Suprapubic skin (tissue), 4 donors: Measurements from ENCODE around the gene UNC13D. TPM values are rescaled to one million over a fixed set of nuclear protein-coding genes. Genes with fewer than 3 reads are reported as not detected.

ENCODE experiments used
- DNase-seq, 2 donors: peaks; one replicate each; pipeline ENCODE4 v3.0.0-alpha.2; 2019; ENCODE audit warnings: low spot score in 2 of 2
- H3K27ac ChIP-seq: fragments of 200-600 bp; sonication (generic); one replicate; pipeline ENCODE4 v1.5.1; 2019
- H3K27me3 ChIP-seq: fragments of 200-600 bp; sonication (generic); one replicate; pipeline ENCODE4 v1.5.1; 2019
- H3K36me3 ChIP-seq: fragments of 200-600 bp; sonication (generic); one replicate; pipeline ENCODE4 v1.5.1; 2019
- H3K4me1 ChIP-seq: fragments of 200-600 bp; sonication (generic); one replicate; pipeline ENCODE4 v1.5.1; 2019
- H3K4me3 ChIP-seq: fragments of 200-600 bp; sonication (generic); one replicate; pipeline ENCODE4 v1.5.1; 2019; ENCODE audit warnings: mild to moderate bottlenecking
- H3K9me3 ChIP-seq: fragments of 200-600 bp; sonication (generic); one replicate; pipeline ENCODE4 v1.5.1; 2019
- CTCF ChIP-seq, 2 donors: fragments of 200-600 bp in 1 of 2; fragments of 450-650 bp in 1 of 2; sonication (generic) in 1 of 2; IDR thresholded peaks; one replicate each; pipeline ENCODE4 v1.5.1; 2016 to 2019; ENCODE audit warnings: antibody characterized with exemption in 2 of 2, mild to moderate bottlenecking in 1 of 2, moderate library complexity in 1 of 2
- EP300 ChIP-seq: sonication (generic); formaldehyde crosslinking; IDR thresholded peaks from one replicate; pipeline ENCODE4 v1.6.1; 2017; ENCODE audit warnings: antibody characterized with exemption
- POLR2A ChIP-seq, 2 donors: fragments of 450-650 bp; IDR thresholded peaks; one replicate each; pipeline ENCODE4 v1.6.1; 2017; ENCODE audit warnings: antibody characterized with exemption in 2 of 2, mild to moderate bottlenecking in 2 of 2, moderate library complexity in 2 of 2
- POLR2AphosphoS5 ChIP-seq, 3 donors: sonication (generic); formaldehyde crosslinking; IDR thresholded peaks; one replicate each; pipeline ENCODE4 v1.6.1; 2017; ENCODE audit warnings: antibody characterized with exemption in 3 of 3
- WGBS: methylation state at CpG from one replicate; pipeline ENCODE4 v1.1.5; 2018; 5-methylcytosine and 5-hydroxymethylcytosine counted together
- total RNA-seq, 4 donors: library from RNA; depleted of rRNA; stranded (reverse); fragments of >200 nt; gene quantifications; one replicate each; pipeline ENCODE4 v1.1.0, GENCODE V29; 2016

UNC13D gene
- total RNA-seq, 4 donors from 2014 or later, result 5.2 to 21.0 (median 7.2) TPM

GRCh38 chr17:75832164-75832651 lies 12.0 kb downstream of the UNC13D start:
- DNase-seq, result no peak
- Histone ChIP-seq H3K27me3 (no peaks in the 10 kb centered on the region), H3K4me1 (peaks cover 28% of the 10 kb centered on the region), H3K27ac (peak overlapping the region; percentile 32), H3K9me3 (no peaks in the 10 kb centered on the region), H3K4me3 (no peak overlapping the region), H3K36me3 (peaks cover 35% of the 10 kb centered on the region)
- WGBS, result 62% methylated on average over 9 of the region's 10 CpGs
- TF ChIP-seq EP300 (no peak), POLR2AphosphoS5 (IDR thresholded peaks at IDR 0.05) (no peak), POLR2A (IDR thresholded peaks at IDR 0.05) (no peak), CTCF (IDR thresholded peaks at IDR 0.05) (no peak)

- no peak overlapping the region for H3K4me3 ChIP-seq
- peaks cover 36% of the 10 kb centered on the region for H3K4me1 ChIP-seq
- H3K27ac ChIP-seq, result no peak overlapping the region
- peak in 1 of 2 donors; percentile 77 for DNase-seq
- H3K27me3 ChIP-seq, result no peaks in the 10 kb centered on the region
- no peak for TF ChIP-seq POLR2A (IDR thresholded peaks at IDR 0.05)
- H3K9me3 ChIP-seq, result no peaks in the 10 kb centered on the region
- H3K36me3 ChIP-seq, result peaks cover 28% of the 10 kb centered on the region
- WGBS, result 95% methylated on average over 13 of the region's 15 CpGs
Measured at GRCh38 chr17:75831032-75831571, 13.1 kb downstream of the UNC13D start.

GRCh38 chr17:75830164-75831031 lies 13.8 kb downstream of the UNC13D start:
- Histone ChIP-seq H3K4me1 (peaks cover 34% of the 10 kb centered on the region), H3K36me3 (peaks cover 21% of the 10 kb centered on the region), H3K27me3 (no peaks in the 10 kb centered on the region), H3K9me3 (no peaks in the 10 kb centered on the region), H3K27ac (no peak overlapping the region), H3K4me3 (no peak overlapping the region)
- 78% methylated on average over 25 of the region's 27 CpGs for WGBS
- DNase-seq, result no peak
- no peak for TF ChIP-seq EP300
- TF ChIP-seq CTCF (IDR thresholded peaks at IDR 0.05), result peak in 1 of 2 donors; percentile 44

GRCh38 chr17:75829747-75830146 lies 14.5 kb downstream of the UNC13D start:
- peaks cover 30% of the 10 kb centered on the region for H3K4me1 ChIP-seq
- no peak overlapping the region for H3K27ac ChIP-seq
- no peak for DNase-seq
- H3K4me3 ChIP-seq, result no peak overlapping the region
- peaks cover 25% of the 10 kb centered on the region for H3K36me3 ChIP-seq
- no peaks in the 10 kb centered on the region for H3K9me3 ChIP-seq
- H3K27me3 ChIP-seq, result no peaks in the 10 kb centered on the region
- TF ChIP-seq CTCF (IDR thresholded peaks at IDR 0.05), result no peak
- TF ChIP-seq EP300, result no peak
- TF ChIP-seq POLR2A (IDR thresholded peaks at IDR 0.05), result no peak
- no peak for TF ChIP-seq POLR2AphosphoS5 (IDR thresholded peaks at IDR 0.05)
- 94% methylated on average over 7 of the region's 7 CpGs for WGBS

GRCh38 chr17:75828741-75829140 lies 15.5 kb downstream of the UNC13D start:
- Histone ChIP-seq H3K4me3 (no peak overlapping the region), H3K27ac (no peak overlapping the region), H3K9me3 (no peaks in the 10 kb centered on the region), H3K36me3 (peaks cover 30% of the 10 kb centered on the region), H3K4me1 (peaks cover 35% of the 10 kb centered on the region), H3K27me3 (no peaks in the 10 kb centered on the region)
- no peak for DNase-seq
- 100% methylated on average over 2 of the region's 19 CpGs for WGBS
- no peak for TF ChIP-seq CTCF (IDR thresholded peaks at IDR 0.05)
- TF ChIP-seq POLR2A (IDR thresholded peaks at IDR 0.05), result no peak
- TF ChIP-seq EP300, result no peak
- TF ChIP-seq POLR2AphosphoS5 (IDR thresholded peaks at IDR 0.05), result no peak
